Body of pancreas (tissue), 4 donors: Measurements from ENCODE around the gene KIAA0319L. TPM values are rescaled to one million over a fixed set of nuclear protein-coding genes. Genes with fewer than 3 reads are reported as not detected.
"Not testable (repeated sequence)": the region's sequence is repeated elsewhere in the genome, so short reads cannot be mapped to it uniquely, and the experiment has no call there.

Experiments
- ATAC-seq: fragments of 150-250 bp; one replicate; pipeline ENCODE4 v1.9.1; 2016
- DNase-seq, 4 donors: peaks; one replicate each; pipeline ENCODE4 v3.0.0-alpha.2; 2019
- H3K27ac ChIP-seq, 4 donors: fragments of 200-600 bp; sonication (generic); 1 replicate in 3 of 4; 2 replicates in 1 of 4; pipeline versions ENCODE4 v1.5.1 to v1.6.1; 2016 to 2019; ENCODE audit warnings: mild to moderate bottlenecking in 1 of 4, mixed read lengths in 1 of 4, moderate library complexity in 1 of 4
- H3K27me3 ChIP-seq, 2 donors: fragments of 200-600 bp; sonication (generic); one replicate each; pipeline ENCODE4 v1.6.0; 2016; ENCODE audit warnings: mild to moderate bottlenecking in 1 of 2
- H3K36me3 ChIP-seq, 2 donors: fragments of 200-600 bp; sonication (generic); replicated peaks in 1 of 2; 2 replicates each; pipeline ENCODE4 v1.5.1; 2016; ENCODE audit warnings: low read depth in 2 of 2; ENCODE audit not compliant: insufficient read depth in 1 of 2
- H3K4me1 ChIP-seq: fragments of 200-600 bp; sonication (generic); one replicate; pipeline ENCODE4 v1.6.0; 2016
- H3K4me3 ChIP-seq, 2 donors: fragments of 200-600 bp; sonication (generic); 1 replicate in 1 of 2; 2 replicates in 1 of 2; pipeline ENCODE4 v1.5.1; 2016 to 2019
- H3K9me3 ChIP-seq, 3 donors: fragments of 200-600 bp; sonication (generic); 1 replicate in 2 of 3; 2 replicates in 1 of 3; pipeline ENCODE4 v1.5.1; 2016
- CTCF ChIP-seq, 7 experiments: fragments of 450-650 bp in 4 of 7; fragments of 200-600 bp in 3 of 7; sonication (generic) in 3 of 7; IDR thresholded peaks; one replicate each; pipeline ENCODE4 v1.5.1; 2016 to 2019; ENCODE audit warnings: antibody characterized with exemption in 7 of 7
- POLR2A ChIP-seq, 3 donors: fragments of 450-650 bp; IDR thresholded peaks; one replicate each; pipeline ENCODE4 v1.6.1; 2016; ENCODE audit warnings: antibody characterized with exemption in 3 of 3, mild to moderate bottlenecking in 2 of 3
- WGBS, 2 donors: methylation state at CpG; one replicate each; pipeline ENCODE4 v1.1.5; 2017; 5-methylcytosine and 5-hydroxymethylcytosine counted together
- intact Hi-C: fragments of 100-400 bp; cut with DNase I; formaldehyde crosslinking; loops from one replicate; pipeline ENCODE4 v1.15.1; 2023
- total RNA-seq, 2 donors: library from RNA; depleted of rRNA; stranded (reverse); fragments of >200 nt; gene quantifications; one replicate each; pipeline ENCODE4 v1.1.0, GENCODE V29; 2016

KIAA0319L gene
- total RNA-seq, 2 donors from 2014 or later: 61.0 to 74.5 TPM

GRCh38 chr1:35589516-35590427, 32.6 kb upstream of the KIAA0319L start:
- DNase-seq: no peak
- H3K4me3 ChIP-seq: no peak overlapping the region
- whole genome bisulfite sequencing, 2 donors: 92 to 96% methylated on average over 14 to 15 of the region's 15 CpGs
- no peak for TF ChIP-seq CTCF (IDR thresholded peaks at IDR 0.05)
- TF ChIP-seq POLR2A (IDR thresholded peaks at IDR 0.05): no peak
- no peaks in the 10 kb centered on the region for H3K36me3 ChIP-seq
- no peak for ATAC-seq
- no peaks in the 10 kb centered on the region for H3K4me1 ChIP-seq
- no peak overlapping the region for H3K27ac ChIP-seq
- no peaks in the 10 kb centered on the region for H3K9me3 ChIP-seq
- no peaks in the 10 kb centered on the region for H3K27me3 ChIP-seq
- intact Hi-C loops: no loop called here

- Histone ChIP-seq H3K9me3 (no peaks in the 10 kb centered on the region), H3K27ac (no peak overlapping the region), H3K27me3 (no peaks in the 10 kb centered on the region), H3K36me3 (no peaks in the 10 kb centered on the region), H3K4me3 (no peak overlapping the region), H3K4me1 (no peaks in the 10 kb centered on the region)
- no peak for DNase-seq
- 75 to 78% methylated on average over 14 to 19 of the region's 21 CpGs for WGBS, 2 donors
- intact Hi-C loops: no loop called here
- ATAC-seq: no peak
- TF ChIP-seq CTCF (IDR thresholded peaks at IDR 0.05) (no peak), POLR2A (IDR thresholded peaks at IDR 0.05) (no peak)
Measured at GRCh38 chr1:35588197-35588910, 31.2 kb upstream of the KIAA0319L start.

- Histone ChIP-seq H3K27me3 (no peaks in the 10 kb centered on the region), H3K4me3 (no peak overlapping the region), H3K9me3 (no peaks in the 10 kb centered on the region), H3K27ac (no peak overlapping the region), H3K36me3 (no peaks in the 10 kb centered on the region), H3K4me1 (no peaks in the 10 kb centered on the region)
- no peak for ATAC-seq
- intact Hi-C loops: no loop called here
- DNase-seq: no peak
- TF ChIP-seq POLR2A (IDR thresholded peaks at IDR 0.05): no peak
- TF ChIP-seq CTCF (IDR thresholded peaks at IDR 0.05): no peak
- WGBS, 2 donors: 80 to 82% methylated on average over 6 of the region's 6 CpGs
Measured at GRCh38 chr1:35587736-35588135, 30.5 kb upstream of the KIAA0319L start.

- no peak for TF ChIP-seq CTCF (IDR thresholded peaks at IDR 0.05)
- TF ChIP-seq POLR2A (IDR thresholded peaks at IDR 0.05): no peak
- intact Hi-C loops: no loop called here
- Histone ChIP-seq H3K27me3 (no peaks in the 10 kb centered on the region), H3K4me3 (no peak overlapping the region), H3K9me3 (no peaks in the 10 kb centered on the region), H3K27ac (no peak overlapping the region), H3K4me1 (no peaks in the 10 kb centered on the region), H3K36me3 (no peaks in the 10 kb centered on the region)
- ATAC-seq (no peak), DNase-seq (no peak)
- WGBS, 2 donors: 87 to 89% methylated on average over 7 of the region's 7 CpGs
Measured at GRCh38 chr1:35586808-35587207, 29.6 kb upstream of the KIAA0319L start.

- H3K9me3 ChIP-seq, ATAC-seq, H3K36me3 ChIP-seq, DNase-seq, H3K27ac ChIP-seq, H3K4me3 ChIP-seq, H3K27me3 ChIP-seq, intact Hi-C loops, H3K4me1 ChIP-seq: not testable (repeated sequence)
- 86 to 100% methylated on average over 1 of the region's 1 CpG for WGBS, 2 donors
Measured at GRCh38 chr1:35585805-35586204, 28.6 kb upstream of the KIAA0319L start.
